ENCODE measurements around the gene RPS6KA5.

RPS6KA5 gene

GRCh38 chr14:90922141-90922540 lies 138.3 kb downstream of the RPS6KA5 start:
- Histone ChIP-seq H3K4me3 (ENCODE audit: low read depth in 1 of 2, low read length in 1 of 2) (no peak overlapping the region), H3K27ac (no peak overlapping the region), H3K4me1 (ENCODE audit: control insufficient read depth in 1 of 2, insufficient read depth in 1 of 2, low read depth in 1 of 2, low read length in 1 of 2) (no peaks in the 10 kb centered on the region), H3K36me3 (peaks cover 19% of the 10 kb centered on the region), H3K27me3 (no peaks in the 10 kb centered on the region), H3K9me3 (no peaks in the 10 kb centered on the region)
- TF ChIP-seq CTCF (IDR thresholded peaks at IDR 0.05) = no peak

DNA sequence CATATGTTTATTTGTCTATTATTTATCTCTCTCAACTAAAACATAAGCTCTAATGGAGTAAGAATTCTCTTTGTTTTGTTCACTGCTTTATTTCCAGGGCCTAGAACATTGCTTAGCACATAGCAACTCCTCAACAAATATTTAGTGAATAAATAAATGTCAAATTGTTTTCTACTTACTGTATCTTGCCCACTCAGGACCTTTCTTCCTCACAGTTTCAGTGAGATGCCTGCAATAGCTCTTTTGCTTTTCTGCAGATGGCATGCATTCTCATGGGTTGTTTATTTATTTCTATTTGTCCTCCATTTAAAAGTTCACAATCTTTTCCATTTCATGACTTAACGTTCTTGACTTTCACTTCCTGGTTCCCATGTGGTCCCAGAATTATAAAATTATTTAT lies 149.3 kb downstream of the RPS6KA5 start:
- no peak overlapping the region for H3K27ac ChIP-seq
- no peaks in the 10 kb centered on the region for H3K4me1 ChIP-seq (ENCODE audit: control insufficient read depth in 1 of 2, insufficient read depth in 1 of 2, low read depth in 1 of 2, low read length in 1 of 2)
- no peaks in the 10 kb centered on the region for H3K27me3 ChIP-seq
- peaks cover 11% of the 10 kb centered on the region for H3K36me3 ChIP-seq
- TF ChIP-seq CTCF (IDR thresholded peaks at IDR 0.05) = no peak
- H3K4me3 ChIP-seq (ENCODE audit: low read depth in 1 of 2, low read length in 1 of 2) = no peak overlapping the region
- no peaks in the 10 kb centered on the region for H3K9me3 ChIP-seq

- Histone ChIP-seq H3K4me1 (ENCODE audit: control insufficient read depth in 1 of 2, insufficient read depth in 1 of 2, low read depth in 1 of 2, low read length in 1 of 2) (no peaks in the 10 kb centered on the region), H3K36me3 (peaks cover 18% of the 10 kb centered on the region), H3K9me3 (no peaks in the 10 kb centered on the region), H3K27me3 (no peaks in the 10 kb centered on the region), H3K4me3 (ENCODE audit: low read depth in 1 of 2, low read length in 1 of 2) (no peak overlapping the region), H3K27ac (no peak overlapping the region)
- TF ChIP-seq CTCF (IDR thresholded peaks at IDR 0.05) = no peak
These were observed 153.3 kb downstream of the RPS6KA5 start for GRCh38 chr14:90907178-90907577.

DNA sequence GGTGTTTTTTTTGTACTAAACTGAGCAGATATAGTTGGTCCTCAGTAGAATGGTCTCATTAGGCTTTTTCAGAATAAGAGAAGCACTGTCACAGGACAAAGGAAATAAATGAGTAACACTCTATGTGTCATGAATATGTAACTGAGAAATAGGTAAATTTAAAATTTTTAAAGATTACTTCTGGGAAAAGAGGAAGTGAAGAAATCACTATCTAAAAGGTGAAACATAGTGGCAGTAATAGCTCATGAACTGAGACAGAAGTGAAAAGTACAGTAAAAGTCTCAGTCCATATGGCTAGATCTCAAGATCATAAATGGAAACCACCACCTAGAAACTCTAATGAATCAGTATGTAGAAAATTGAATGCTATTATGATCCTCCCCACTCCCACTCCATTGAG lies 154.9 kb downstream of the RPS6KA5 start:
- peaks cover 29% of the 10 kb centered on the region for H3K36me3 ChIP-seq
- H3K27ac ChIP-seq = no peak overlapping the region
- H3K27me3 ChIP-seq = no peaks in the 10 kb centered on the region
- no peak overlapping the region for H3K4me3 ChIP-seq (ENCODE audit: low read depth in 1 of 2, low read length in 1 of 2)
- H3K4me1 ChIP-seq (ENCODE audit: control insufficient read depth in 1 of 2, insufficient read depth in 1 of 2, low read depth in 1 of 2, low read length in 1 of 2) = no peaks in the 10 kb centered on the region
- no peaks in the 10 kb centered on the region for H3K9me3 ChIP-seq
- no peak for TF ChIP-seq CTCF (IDR thresholded peaks at IDR 0.05)

DNA sequence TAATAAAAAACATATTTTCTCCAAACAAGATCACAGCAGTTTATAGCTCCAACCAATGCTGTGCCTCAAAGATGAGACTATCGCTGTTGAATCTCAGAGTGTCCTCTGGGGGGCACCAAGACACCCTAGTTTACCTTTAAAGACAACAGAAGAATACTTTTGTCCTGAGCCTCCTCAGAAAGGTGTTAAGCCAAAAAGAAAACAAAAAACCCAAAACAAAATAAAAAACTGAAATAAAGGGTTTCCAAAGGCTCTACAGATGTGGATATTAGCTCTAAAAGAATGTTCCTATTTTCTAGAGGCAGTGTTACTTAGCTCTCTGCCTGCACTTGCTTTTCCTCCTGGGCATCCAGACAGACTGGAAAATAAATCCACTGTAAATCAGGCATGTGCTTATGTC lies 157.3 kb downstream of the RPS6KA5 start:
- Histone ChIP-seq H3K4me1 (ENCODE audit: control insufficient read depth in 1 of 2, insufficient read depth in 1 of 2, low read depth in 1 of 2, low read length in 1 of 2) (no peaks in the 10 kb centered on the region), H3K27ac (no peak overlapping the region), H3K9me3 (no peaks in the 10 kb centered on the region), H3K36me3 (peaks cover 46% of the 10 kb centered on the region), H3K4me3 (ENCODE audit: low read depth in 1 of 2, low read length in 1 of 2) (no peak overlapping the region), H3K27me3 (no peaks in the 10 kb centered on the region)
- peak; percentile 36 for TF ChIP-seq CTCF (IDR thresholded peaks at IDR 0.05)

DNA sequence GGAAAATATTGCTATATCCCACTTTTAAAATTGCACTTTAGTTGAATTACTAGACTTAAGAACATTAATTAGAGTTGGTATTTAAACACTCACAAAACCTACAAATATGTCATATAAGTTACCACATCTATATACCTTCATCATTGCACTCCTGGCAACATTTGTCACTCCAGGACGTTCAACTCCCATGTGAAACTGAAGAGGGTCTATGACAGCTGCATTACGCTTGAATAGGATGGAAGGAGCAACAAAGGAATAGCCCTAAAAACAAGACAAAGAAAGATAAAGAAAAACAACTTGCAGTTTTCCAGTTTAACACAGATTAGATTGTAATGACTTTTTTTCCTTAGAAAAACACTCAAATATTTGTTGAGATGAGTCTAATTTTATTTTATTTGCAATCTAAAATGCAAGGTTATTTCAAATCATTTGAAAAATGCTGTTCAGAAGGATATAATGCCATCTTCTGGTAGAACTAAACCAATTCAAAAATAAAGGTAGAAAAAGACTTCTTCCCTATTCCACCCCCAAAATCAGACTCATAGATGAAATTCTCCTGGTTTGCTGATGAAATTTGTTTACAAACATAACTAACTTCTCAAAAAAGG lies 159.9 kb downstream of the RPS6KA5 start:
- Histone ChIP-seq H3K27ac (no peak overlapping the region), H3K27me3 (no peaks in the 10 kb centered on the region), H3K4me1 (ENCODE audit: control insufficient read depth in 1 of 2, insufficient read depth in 1 of 2, low read depth in 1 of 2, low read length in 1 of 2) (no peaks in the 10 kb centered on the region), H3K4me3 (ENCODE audit: low read depth in 1 of 2, low read length in 1 of 2) (no peak overlapping the region), H3K9me3 (no peaks in the 10 kb centered on the region), H3K36me3 (peaks cover 67% of the 10 kb centered on the region)
- no peak for TF ChIP-seq CTCF (IDR thresholded peaks at IDR 0.05)

Measured in neutrophil (primary cell).